SK-N-SH (cell line): Measurements from ENCODE around the gene ITGA8. TPM values are rescaled to one million over a fixed set of nuclear protein-coding genes. Genes with fewer than 3 reads are reported as not detected.

ENCODE experiments used
- CTCF ChIA-PET: fragments of 300-600, 350-600 bp; formaldehyde crosslinking; extraction: SDS; loops from one replicate; lab custom pipeline; 2021; lab: Yijun Ruan, JAX
- POLR2A ChIA-PET: fragments of 350-600 bp; sonication (Branson Sonifier 250); formaldehyde crosslinking; extraction: SDS; loops from one replicate; lab custom pipeline; 2020; ENCODE audit warnings: antibody characterized with exemption, inconsistent platforms; lab: Yijun Ruan, JAX
- DNase-seq: peaks from one replicate; pipeline ENCODE4 v3.0.0; 2012
- H2AFZ ChIP-seq: fragments of 200-600 bp; sonication (generic); 2 replicates; pipeline ENCODE4 v1.8.1; 2016; ENCODE audit warnings: antibody characterized with exemption, mild to moderate bottlenecking, low read depth
- H3F3A ChIP-seq: fragments of 200-600 bp; sonication (generic); replicated peaks from 2 replicates; pipeline ENCODE3; 2016; ENCODE audit warnings: antibody characterized with exemption, mild to moderate bottlenecking; ENCODE audit not compliant: insufficient read depth
- H3K27ac ChIP-seq, 2 experiments: fragments of 200-500 bp in 1 of 2; fragments of 200-600 bp in 1 of 2; sonication (Bioruptor generic) in 1 of 2; sonication (generic), shearing (Covaris generic) in 1 of 2; 2 replicates each; pipeline versions ENCODE4 v1.5.1 to v1.6.1; 2014 to 2016; ENCODE audit warnings: low read depth in 2 of 2, inconsistent platforms in 1 of 2, low read length in 1 of 2, mild to moderate bottlenecking in 1 of 2, mixed read lengths in 1 of 2
- H3K27me3 ChIP-seq: fragments of 200-600 bp; sonication (generic), shearing (Covaris generic); 2 replicates; pipeline ENCODE4 v1.6.1; 2016; ENCODE audit warnings: mixed run types; ENCODE audit not compliant: insufficient read depth
- H3K36me3 ChIP-seq, 2 experiments: fragments of 200-500 bp in 1 of 2; fragments of 200-600 bp in 1 of 2; sonication (Bioruptor generic) in 1 of 2; sonication (generic) in 1 of 2; replicated peaks in 1 of 2; 2 replicates each; pipeline versions ENCODE3 to v1.5.1; 2014 to 2016; ENCODE audit warnings: low read length in 1 of 2, mild to moderate bottlenecking in 1 of 2; ENCODE audit not compliant: insufficient read depth in 2 of 2, control insufficient read depth in 1 of 2
- H3K4me1 ChIP-seq, 2 experiments: fragments of 200-500 bp in 1 of 2; fragments of 200-600 bp in 1 of 2; sonication (Bioruptor generic) in 1 of 2; sonication (generic), shearing (Covaris generic) in 1 of 2; 2 replicates each; pipeline versions ENCODE4 v1.5.1 to v1.6.1; 2014 to 2016; ENCODE audit warnings: low read depth in 1 of 2, low read length in 1 of 2, mixed run types in 1 of 2; ENCODE audit not compliant: insufficient read depth in 2 of 2, control insufficient read depth in 1 of 2
- H3K4me2 ChIP-seq: fragments of 200-600 bp; sonication (generic), shearing (Covaris generic); 2 replicates; pipeline ENCODE4 v1.6.1; 2017; ENCODE audit warnings: mixed run types
- H3K4me3 ChIP-seq, 2 experiments: fragments of 200-500 bp in 1 of 2; fragments of 200-600 bp in 1 of 2; sonication (Bioruptor generic) in 1 of 2; sonication (generic), shearing (Covaris generic) in 1 of 2; 2 replicates each; pipeline versions ENCODE4 v1.5.1 to v1.8.1; 2014 to 2016; ENCODE audit warnings: low read depth in 2 of 2, inconsistent platforms in 1 of 2, low read length in 1 of 2, mild to moderate bottlenecking in 1 of 2, mixed read lengths in 1 of 2, moderate library complexity in 1 of 2
- H3K79me2 ChIP-seq: fragments of 200-600 bp; sonication (generic); 2 replicates; pipeline ENCODE4 v1.8.1; 2017; ENCODE audit warnings: mild to moderate bottlenecking; ENCODE audit not compliant: insufficient read depth
- H3K9ac ChIP-seq: fragments of 200-600 bp; sonication (generic); 2 replicates; pipeline ENCODE4 v1.6.1; 2017; ENCODE audit warnings: mixed run types
- H3K9me2 ChIP-seq: fragments of 200-600 bp; sonication (generic); 2 replicates; pipeline ENCODE4 v1.6.1; 2017; ENCODE audit warnings: mixed run types
- H3K9me3 ChIP-seq: fragments of 200-600 bp; sonication (generic); 2 replicates; pipeline ENCODE4 v1.6.1; 2017; ENCODE audit warnings: mixed run types, mild to moderate bottlenecking, moderate library complexity
- H4K20me1 ChIP-seq: fragments of 200-600 bp; sonication (generic); 2 replicates; pipeline ENCODE4 v1.6.1; 2017; ENCODE audit warnings: mild to moderate bottlenecking, mixed run types; ENCODE audit not compliant: insufficient read depth
- EP300 ChIP-seq, 2 experiments: IDR thresholded peaks; 2 replicates each; pipeline versions ENCODE4 v1.4.0 to v1.6.1; 2012; ENCODE audit warnings: borderline replicate concordance in 1 of 2, low read depth in 1 of 2, low read length in 1 of 2
- GATA2 ChIP-seq: sonication (generic); formaldehyde crosslinking; IDR thresholded peaks from 2 replicates; pipeline ENCODE4 v1.5.0; 2020; ENCODE audit warnings: mild to moderate bottlenecking, missing genetic modification reagents
- MEF2A ChIP-seq: IDR thresholded peaks from 2 replicates; pipeline ENCODE4 v1.4.0; 2012; ENCODE audit warnings: low read depth, borderline replicate concordance
- POLR2AphosphoS5 ChIP-seq: IDR thresholded peaks from 2 replicates; pipeline ENCODE4 v1.6.1; 2012; ENCODE audit warnings: low read depth, low read length
- RCOR1 ChIP-seq: fragments of 150-350 bp; IDR thresholded peaks from 2 replicates; pipeline ENCODE4 v1.6.1; 2017; ENCODE audit warnings: antibody characterized with exemption, low read length
- RFX5 ChIP-seq: IDR thresholded peaks from 2 replicates; pipeline ENCODE4 v1.6.1; 2012; ENCODE audit warnings: mild to moderate bottlenecking, improper control_type of control experiment, low read length
- TCF12 ChIP-seq: IDR thresholded peaks from 2 replicates; pipeline ENCODE4 v1.4.0; 2012
- YY1 ChIP-seq: IDR thresholded peaks from 2 replicates; pipeline ENCODE4 v1.4.0; 2012; ENCODE audit warnings: low read depth, mild to moderate bottlenecking
- WGBS: methylation state at CpG from one replicate; pipeline ENCODE4 v1.1.6; 2017; ENCODE audit warnings: low lambda C conversion rate; 5-methylcytosine and 5-hydroxymethylcytosine counted together
- polyA plus RNA-seq, 3 experiments: library from polyadenylated mRNA; depleted of rRNA; stranded (reverse); fragments of >200 nt; gene quantifications; 2 replicates each; pipeline ENCODE4 v1.2.3, GENCODE V29; 2012
- TF ChIP-seq, protein P1 (sequence below): IDR thresholded peaks from 2 replicates; pipeline ENCODE4; 2012
- TF ChIP-seq, protein P2 (sequence below): IDR thresholded peaks from 2 replicates; pipeline ENCODE4 v1.4.0; 2012; ENCODE audit warnings: low read depth
- TF ChIP-seq, protein P3 (sequence below): fragments of 150-350 bp; IDR thresholded peaks from 2 replicates; pipeline ENCODE4 v1.6.1; 2017; ENCODE audit warnings: antibody characterized with exemption, low read length, low read depth, borderline replicate concordance

The ITGA8 gene
- polyA plus RNA-seq, 1 of the 3 experiments (the other 2 are of a cell fraction), result not detected

DNA sequence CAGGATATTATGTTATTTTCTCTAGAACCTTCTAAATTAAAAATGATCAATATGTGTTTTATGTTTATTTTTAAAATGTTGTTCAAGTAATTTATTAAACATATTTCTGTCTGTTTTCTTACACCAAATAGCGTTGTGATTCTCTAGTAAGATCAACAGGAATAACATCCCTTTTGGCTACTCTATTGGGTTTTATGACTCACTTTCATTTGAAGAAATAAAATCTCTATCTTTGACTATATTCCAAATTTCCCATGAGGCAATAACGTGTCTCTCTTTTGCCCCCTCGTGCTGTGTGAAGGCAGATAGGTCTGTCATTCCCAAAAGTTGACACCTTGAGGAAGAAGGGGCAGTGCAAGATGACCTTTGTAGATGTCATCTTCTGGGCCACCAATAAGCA is 40.9 kb downstream of the ITGA8 start:
- H3K4me2 ChIP-seq, result no peak overlapping the region
- no peaks in the 10 kb centered on the region for H3K4me1 ChIP-seq
- no peak overlapping the region for H3K27ac ChIP-seq
- no peaks in the 10 kb centered on the region for H4K20me1 ChIP-seq
- DNase-seq, result no peak
- H3K9me3 ChIP-seq, result no peaks in the 10 kb centered on the region
- H3K36me3 ChIP-seq, result no peaks in the 10 kb centered on the region
- CTCF ChIA-PET, result no interaction called here
- H3K9me2 ChIP-seq, result no peaks in the 10 kb centered on the region
- WGBS, result 22% methylated on average over 3 of the region's 3 CpGs
- H3K9ac ChIP-seq, result no peak overlapping the region
- H2AFZ ChIP-seq, result no peak overlapping the region
- H3K27me3 ChIP-seq, result no peaks in the 10 kb centered on the region
- TF ChIP-seq, protein P1, sequence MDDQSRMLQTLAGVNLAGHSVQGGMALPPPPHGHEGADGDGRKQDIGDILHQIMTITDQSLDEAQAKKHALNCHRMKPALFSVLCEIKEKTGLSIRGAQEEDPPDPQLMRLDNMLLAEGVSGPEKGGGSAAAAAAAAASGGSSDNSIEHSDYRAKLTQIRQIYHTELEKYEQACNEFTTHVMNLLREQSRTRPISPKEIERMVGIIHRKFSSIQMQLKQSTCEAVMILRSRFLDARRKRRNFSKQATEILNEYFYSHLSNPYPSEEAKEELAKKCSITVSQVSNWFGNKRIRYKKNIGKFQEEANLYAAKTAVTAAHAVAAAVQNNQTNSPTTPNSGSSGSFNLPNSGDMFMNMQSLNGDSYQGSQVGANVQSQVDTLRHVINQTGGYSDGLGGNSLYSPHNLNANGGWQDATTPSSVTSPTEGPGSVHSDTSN, result no peak
- no peak overlapping the region for H3K4me3 ChIP-seq
- no peaks in the 10 kb centered on the region for H3K79me2 ChIP-seq
- POLR2A ChIA-PET, result no interaction called here
- H3F3A ChIP-seq, result no peaks in the 10 kb centered on the region

DNA sequence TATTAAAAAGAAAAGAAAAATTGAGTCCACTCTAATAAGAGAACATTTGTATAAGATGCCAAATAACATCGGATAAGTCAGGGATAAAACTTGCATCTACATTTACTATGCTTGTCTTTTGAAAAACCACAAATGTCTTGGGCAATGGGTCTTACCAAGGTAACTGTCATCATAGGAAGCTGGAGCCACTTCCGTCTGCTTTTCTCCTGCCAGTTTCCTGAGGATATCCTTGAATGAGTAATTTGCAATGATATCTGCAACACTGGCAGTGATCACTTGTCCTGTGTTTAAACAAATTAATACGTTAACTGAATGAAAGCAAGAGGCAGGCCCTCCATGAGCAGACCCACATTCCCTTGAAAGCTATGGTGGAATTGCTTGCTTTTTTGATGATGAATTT is 47.3 kb downstream of the ITGA8 start:
- H3K36me3 ChIP-seq, result no peaks in the 10 kb centered on the region
- TF ChIP-seq POLR2AphosphoS5, result no peak
- no peak for TF ChIP-seq RCOR1
- no peak for TF ChIP-seq YY1
- TF ChIP-seq EP300 (IDR thresholded peaks at IDR 0.05; ENCODE audit: borderline replicate concordance in 1 of 2, low read depth in 1 of 2, low read length in 1 of 2), result no peak
- no peak for TF ChIP-seq RFX5
- TF ChIP-seq GATA2 (CRISPR knock-in tag), result no peak
- TF ChIP-seq, protein P1, result no peak
- TF ChIP-seq MEF2A, result no peak
- TF ChIP-seq TCF12, result no peak
- TF ChIP-seq, protein P2, sequence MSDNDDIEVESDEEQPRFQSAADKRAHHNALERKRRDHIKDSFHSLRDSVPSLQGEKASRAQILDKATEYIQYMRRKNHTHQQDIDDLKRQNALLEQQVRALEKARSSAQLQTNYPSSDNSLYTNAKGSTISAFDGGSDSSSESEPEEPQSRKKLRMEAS, result no peak
- TF ChIP-seq, protein P3, sequence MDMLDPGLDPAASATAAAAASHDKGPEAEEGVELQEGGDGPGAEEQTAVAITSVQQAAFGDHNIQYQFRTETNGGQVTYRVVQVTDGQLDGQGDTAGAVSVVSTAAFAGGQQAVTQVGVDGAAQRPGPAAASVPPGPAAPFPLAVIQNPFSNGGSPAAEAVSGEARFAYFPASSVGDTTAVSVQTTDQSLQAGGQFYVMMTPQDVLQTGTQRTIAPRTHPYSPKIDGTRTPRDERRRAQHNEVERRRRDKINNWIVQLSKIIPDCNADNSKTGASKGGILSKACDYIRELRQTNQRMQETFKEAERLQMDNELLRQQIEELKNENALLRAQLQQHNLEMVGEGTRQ, result no peak
- TF ChIP-seq, all 33 proteins: peak for 0
- no peak for DNase-seq
- H2AFZ ChIP-seq, result no peak overlapping the region
- H3K27ac ChIP-seq, result no peak overlapping the region
- no peaks in the 10 kb centered on the region for H3K9me3 ChIP-seq
- ChIA-PET POLR2A (no interaction called here), CTCF (interaction anchor here (0.5 kb wide), 1 partner anchor 856 kb away, joined by 3 read pairs; no protein-coding TSS in a partner anchor)
- H3K9ac ChIP-seq, result no peak overlapping the region
- no peaks in the 10 kb centered on the region for H3K4me1 ChIP-seq
- no peaks in the 10 kb centered on the region for H3K27me3 ChIP-seq
- H3K9me2 ChIP-seq, result no peaks in the 10 kb centered on the region
- no peaks in the 10 kb centered on the region for H3K79me2 ChIP-seq
- H3K4me2 ChIP-seq, result no peak overlapping the region
- WGBS, result 49% methylated on average over 3 of the region's 3 CpGs
- no peaks in the 10 kb centered on the region for H3F3A ChIP-seq
- no peaks in the 10 kb centered on the region for H4K20me1 ChIP-seq
- H3K4me3 ChIP-seq, result no peak overlapping the region
